NCI-H748 treated with DMSO at 0.1 percent for 48 hours (cell line): ENCODE measurements around the gene PGR.
"Not testable (repeated sequence)": the region's sequence is repeated elsewhere in the genome, so short reads cannot be mapped to it uniquely, and the experiment has no call there.

Experiments used
- DNase-seq: peaks from one replicate; lab custom pipeline; 2025; lab: John Stamatoyannopoulos, UW

The PGR gene

GRCh38 chr11:101082813-101083212, 46.8 kb downstream of the PGR start:
- DNase-seq: no peak

GRCh38 chr11:101063706-101064105, 65.9 kb downstream of the PGR start:
- no peak for DNase-seq

GRCh38 chr11:101061606-101062005, 68.0 kb downstream of the PGR start:
- no peak for DNase-seq

DNA sequence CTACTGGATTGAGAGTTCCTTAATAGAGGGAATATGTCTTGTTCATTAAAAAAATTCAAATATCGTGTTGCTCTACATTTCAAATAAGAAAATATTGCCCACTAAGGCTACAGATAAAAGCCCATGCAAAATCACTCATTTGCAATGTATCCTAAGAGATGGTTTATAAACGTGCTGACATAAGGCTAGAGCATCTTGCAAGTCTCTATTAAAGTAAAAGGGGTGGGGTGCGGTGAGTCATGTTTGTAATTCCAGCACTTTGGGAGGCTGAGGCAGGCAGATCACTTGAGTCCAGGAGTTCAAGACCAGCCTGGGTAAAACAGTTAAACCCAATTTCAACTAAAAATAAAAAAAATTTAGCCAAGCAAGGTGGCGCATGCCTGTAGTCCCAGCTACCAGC, 70.3 kb downstream of the PGR start:
- DNase-seq: no peak

DNA sequence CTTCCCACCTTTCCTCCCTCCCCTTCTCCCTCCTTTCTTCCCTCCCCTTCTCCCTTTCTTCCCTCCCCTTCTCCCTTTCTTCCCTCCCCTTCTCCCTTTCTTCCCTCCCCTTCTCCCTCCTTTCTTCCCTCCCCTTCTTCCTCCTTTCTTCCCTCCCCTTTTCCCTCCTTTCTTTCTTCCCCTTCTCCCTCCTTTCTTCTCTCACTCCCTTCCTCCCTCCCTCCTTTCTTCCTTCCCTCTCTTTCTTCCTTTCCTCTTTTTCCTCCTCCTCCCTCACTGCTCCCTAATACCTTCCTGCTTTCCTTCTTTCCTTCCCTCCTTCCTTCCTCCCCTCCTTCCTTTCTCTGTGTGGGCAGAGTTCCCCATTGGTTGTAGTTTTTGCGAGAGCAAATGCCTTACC, 76.1 kb downstream of the PGR start:
- DNase-seq: no peak

- no peak for DNase-seq
Observed at GRCh38 chr11:101051677-101052076, 77.9 kb downstream of the PGR start.

DNA sequence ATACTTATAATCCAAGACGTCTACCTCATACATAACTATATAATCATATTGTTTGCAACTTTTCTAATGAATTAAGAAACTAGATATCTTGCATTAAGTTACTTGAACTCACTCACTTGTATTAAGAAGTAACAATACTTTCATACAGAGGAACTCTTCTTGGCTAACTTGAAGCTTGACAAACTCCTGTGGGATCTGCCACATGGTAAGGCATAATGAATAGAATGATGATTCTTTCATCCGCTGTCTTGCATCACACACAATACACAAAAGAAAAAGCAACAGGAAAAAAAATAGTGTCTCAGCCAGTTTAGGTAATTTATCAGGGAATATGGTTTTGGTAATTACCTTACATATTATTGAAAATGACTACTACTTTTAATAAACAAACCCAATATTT, 79.8 kb downstream of the PGR start:
- no peak for DNase-seq

- DNase-seq: no peak
Observed at GRCh38 chr11:101049123-101049522, 80.5 kb downstream of the PGR start.

GRCh38 chr11:101048479-101048878, 81.1 kb downstream of the PGR start:
- DNase-seq: no peak

- no peak for DNase-seq
Observed at GRCh38 chr11:101046947-101047346, 82.7 kb downstream of the PGR start.

DNA sequence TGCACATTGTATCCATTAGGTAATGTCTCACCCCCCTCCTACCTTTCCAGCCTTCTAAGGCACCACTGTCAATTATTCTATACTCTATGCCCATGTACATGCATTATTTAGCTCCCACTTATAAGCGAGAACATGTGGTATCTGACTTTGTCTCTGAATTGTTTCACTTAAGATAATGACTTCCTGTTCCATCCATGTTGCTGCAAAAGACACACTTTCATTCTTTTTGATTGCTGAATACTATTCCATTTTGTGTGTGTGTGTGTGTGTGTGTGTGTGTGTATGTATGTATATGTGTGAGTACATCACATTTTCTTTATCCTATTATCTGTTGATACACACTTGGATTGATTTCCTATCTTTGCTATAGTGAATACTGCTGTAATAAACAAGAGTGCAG, 84.2 kb downstream of the PGR start:
- no peak for DNase-seq

GRCh38 chr11:101043940-101044339, 85.7 kb downstream of the PGR start:
- DNase-seq: no peak

DNA sequence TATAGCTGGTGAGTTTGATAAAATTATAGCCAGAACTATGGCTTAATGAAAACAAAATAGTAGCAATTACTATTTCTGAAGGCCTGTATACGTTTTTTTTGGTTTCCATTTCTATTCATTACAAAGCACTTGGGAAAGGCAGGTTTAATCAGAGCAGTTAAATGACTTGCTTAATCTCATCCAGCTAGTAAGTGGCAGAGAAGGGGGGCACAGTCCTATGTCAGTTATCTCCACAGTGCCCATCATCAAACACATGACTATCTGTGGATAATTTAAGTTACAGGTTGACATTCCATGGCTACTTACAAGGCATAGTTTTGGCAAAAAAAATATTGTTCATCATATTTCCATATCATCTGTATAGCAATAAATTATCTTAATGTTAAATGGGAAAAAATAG, 93.7 kb downstream of the PGR start:
- no peak for DNase-seq

GRCh38 chr11:101034076-101034475, 95.5 kb downstream of the PGR start:
- no peak for DNase-seq

- DNase-seq: no peak
Observed at GRCh38 chr11:101032991-101033390, 96.6 kb downstream of the PGR start.

- DNase-seq: no peak
Observed at GRCh38 chr11:101031713-101032112, 97.9 kb downstream of the PGR start.

DNA sequence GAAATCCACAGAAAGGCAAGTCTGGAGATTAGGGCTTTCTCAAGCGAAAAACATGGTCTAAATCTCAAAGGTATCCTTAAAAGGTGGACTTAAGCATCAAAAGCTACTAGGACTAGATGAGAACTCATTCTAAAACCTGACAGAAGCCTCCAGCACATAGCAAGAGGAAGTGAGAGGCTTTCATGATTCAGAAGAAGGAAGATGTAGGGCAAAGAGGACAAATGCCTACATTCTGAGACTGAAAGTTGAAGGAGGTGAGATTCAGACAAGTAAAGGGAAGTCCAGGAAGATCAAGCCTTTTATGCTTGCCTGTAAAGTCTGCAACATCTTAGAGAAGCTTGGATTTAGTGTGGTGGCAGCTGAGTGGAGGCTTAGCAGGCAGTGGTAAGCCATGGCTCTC, 98.9 kb downstream of the PGR start:
- DNase-seq: no peak

DNA sequence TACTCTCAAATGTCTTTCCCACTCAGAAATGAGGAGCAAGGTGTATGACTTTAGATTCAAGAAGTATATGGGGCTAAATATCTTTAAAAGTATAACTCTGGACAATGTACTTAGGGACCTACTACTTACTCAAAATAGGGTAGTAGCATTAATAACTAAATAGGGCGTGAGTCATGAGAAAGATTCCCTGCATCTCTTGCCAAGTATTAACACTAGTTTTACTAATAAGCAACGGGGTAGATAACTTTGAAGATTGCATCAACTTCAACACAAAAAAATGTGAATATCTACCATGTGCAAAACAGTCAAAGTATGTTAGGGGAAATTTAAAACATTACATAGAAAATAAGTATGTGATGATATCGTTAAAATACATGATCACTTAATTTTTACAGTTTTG, 99.6 kb downstream of the PGR start:
- no peak for DNase-seq

- DNase-seq: no peak
Observed at GRCh38 chr11:101028644-101029043, 101.0 kb downstream of the PGR start.

GRCh38 chr11:101022256-101022655, 107.4 kb downstream of the PGR start:
- DNase-seq: no peak

DNA sequence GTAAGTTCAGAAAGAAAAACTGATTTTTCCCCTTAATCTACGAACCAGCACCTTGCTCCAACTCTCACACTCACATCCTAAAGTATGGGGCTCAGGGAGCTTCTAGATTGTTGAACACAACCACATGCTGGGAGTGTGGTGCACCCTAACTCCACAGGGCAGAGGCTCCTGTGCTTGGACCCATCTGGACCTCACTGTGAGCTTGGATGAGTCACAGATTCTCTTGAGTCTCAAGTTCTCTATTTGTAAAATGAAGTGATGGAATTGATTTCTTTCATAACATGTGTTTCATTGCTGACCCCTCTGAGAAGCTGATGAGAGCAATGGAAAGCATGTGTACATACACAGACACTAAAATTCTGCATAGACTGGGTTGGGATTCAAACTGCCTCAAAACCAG, 109.7 kb downstream of the PGR start:
- no peak for DNase-seq

GRCh38 chr11:101014600-101015285, 114.9 kb downstream of the PGR start:
- no peak for DNase-seq

DNA sequence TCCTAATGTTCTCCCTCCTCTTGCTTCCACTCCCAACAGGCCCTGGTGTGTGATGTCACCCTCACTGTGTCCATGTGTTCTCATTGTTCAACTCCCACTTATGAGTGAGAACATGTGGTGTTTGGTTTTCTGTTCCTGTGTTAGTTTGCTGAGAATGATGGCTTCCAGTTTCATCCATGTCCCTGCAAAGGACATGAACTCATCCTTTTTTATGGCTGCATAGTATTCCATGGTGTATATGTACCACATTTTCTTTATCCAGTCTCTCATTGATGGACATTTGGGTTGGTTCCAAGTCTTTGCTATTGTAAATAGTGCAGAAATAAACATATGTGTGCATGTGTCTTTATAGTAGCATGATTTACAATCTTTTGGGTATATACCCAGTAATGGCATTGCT, 115.9 kb downstream of the PGR start:
- DNase-seq: not testable (repeated sequence)

DNA sequence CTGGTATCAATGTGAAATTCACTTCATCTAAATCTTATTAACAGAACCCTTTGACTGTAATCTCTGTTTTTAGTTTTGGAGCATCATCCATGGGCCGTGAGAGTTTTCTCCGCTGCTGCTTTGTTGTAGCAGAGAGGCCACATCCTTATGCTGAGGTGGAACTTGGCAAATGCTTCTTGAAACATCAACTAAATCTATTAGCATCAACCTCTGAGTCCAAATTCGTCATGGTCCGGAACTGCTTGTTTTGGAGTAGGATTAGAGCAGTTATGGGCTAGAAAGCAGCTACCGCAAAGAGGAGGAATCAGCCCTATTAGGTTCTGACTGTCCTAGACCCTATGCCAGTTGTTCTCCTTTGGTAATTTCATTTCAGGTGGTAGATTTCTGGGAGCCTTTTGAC, 117.7 kb downstream of the PGR start:
- no peak for DNase-seq

- no peak for DNase-seq
Observed at GRCh38 chr11:101010899-101011298, 118.7 kb downstream of the PGR start.
